ENCODE measurements around the gene CNDP1.
A peak's percentile ranks its signal among the peaks of the same experiment; 100 is the strongest.
"Not testable (repeated sequence)": the region's sequence is repeated elsewhere in the genome, so short reads cannot be mapped to it uniquely, and the experiment has no call there.

CNDP1 gene

DNA sequence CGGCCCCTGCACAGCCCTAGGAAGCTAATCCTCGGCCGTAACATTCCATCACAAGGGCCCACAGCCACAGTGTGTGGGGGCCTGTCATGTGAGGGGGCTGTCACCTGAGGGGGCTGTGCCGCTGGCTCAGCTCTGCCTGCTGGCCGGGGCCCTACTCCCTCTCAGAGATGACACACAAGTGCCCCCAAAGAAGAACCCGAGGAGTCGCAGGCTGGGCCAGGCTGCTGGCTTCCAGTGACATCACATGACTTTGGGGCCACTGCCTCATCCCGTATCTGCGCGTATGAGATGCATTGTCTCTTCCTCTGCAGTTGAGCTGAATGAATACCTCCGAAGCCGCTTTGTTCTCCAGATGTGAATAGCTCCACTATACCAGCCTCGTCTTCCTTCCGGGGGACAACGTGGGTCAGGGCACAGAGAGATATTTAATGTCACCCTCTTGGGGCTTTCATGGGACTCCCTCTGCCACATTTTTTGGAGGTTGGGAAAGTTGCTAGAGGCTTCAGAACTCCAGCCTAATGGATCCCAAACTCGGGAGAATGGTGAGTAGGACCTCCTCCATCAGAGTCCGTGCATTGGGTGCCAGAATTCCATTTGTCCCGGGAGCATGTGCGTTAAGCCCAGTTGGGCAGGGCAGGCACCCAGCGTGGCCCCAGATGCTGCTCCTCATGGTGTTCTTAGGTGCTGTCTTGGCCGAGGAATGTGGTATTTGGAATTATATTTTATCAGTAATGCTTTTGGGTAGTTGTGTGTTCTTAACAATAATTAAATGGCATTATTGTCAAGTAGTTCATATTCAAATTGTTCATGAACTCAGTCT lies at the start of gene CNDP1:
Gene CNDP1 (plus strand): TSS at position 351 of the 820 bp plus-strand sequence. CDS start 168 bp downstream, at position 519.
- DNase-seq (ENCODE audit: low read depth) = no peak

GRCh38 chr18:74486119-74486849 lies 48.0 kb upstream of the CNDP1 start:
- DNase-seq (ENCODE audit: low read depth) = no peak

- no peak for DNase-seq (ENCODE audit: low read depth)
These were observed 45.9 kb upstream of the CNDP1 start for GRCh38 chr18:74488354-74488753.

DNA sequence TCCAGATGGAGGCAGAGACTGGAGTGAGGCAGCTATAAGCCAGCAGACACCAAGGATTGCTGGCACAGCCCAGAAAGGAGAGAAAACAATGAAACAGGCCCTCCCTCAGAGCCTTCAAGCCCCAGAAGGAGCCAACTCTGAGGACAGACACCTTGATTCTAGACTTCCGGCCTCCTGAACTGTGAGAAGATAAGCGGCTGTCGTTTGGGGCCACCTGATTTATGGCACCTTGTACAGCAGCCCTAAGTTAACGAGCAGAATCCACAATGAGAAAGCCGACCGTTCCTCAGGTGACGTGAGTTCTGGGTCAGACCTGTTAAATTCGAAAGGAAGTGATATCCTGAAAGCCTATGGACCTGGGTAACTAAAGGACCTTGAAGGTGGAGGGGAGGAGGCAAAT lies 45.4 kb upstream of the CNDP1 start:
- DNase-seq (ENCODE audit: low read depth) = no peak

DNA sequence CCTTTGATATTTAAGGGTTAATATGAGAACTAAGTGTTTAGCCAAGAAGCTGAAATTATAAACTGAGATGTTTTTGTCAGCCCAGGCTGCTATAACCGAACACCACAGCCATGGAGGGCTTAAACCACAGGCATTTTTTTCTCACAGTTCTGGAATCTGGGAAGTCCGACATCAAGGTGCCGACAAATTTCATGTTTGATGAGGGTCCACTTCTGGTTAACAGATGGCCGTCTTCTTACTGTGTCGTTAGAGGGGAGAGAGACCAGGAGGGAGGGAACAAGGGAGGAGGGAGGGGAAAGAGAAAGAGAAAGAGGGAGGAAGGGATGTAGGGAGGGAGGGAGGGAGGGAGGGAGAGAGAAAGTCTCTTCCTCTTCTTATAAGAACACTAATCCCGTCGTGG lies 44.6 kb upstream of the CNDP1 start:
- DNase-seq (ENCODE audit: low read depth) = no peak

DNA sequence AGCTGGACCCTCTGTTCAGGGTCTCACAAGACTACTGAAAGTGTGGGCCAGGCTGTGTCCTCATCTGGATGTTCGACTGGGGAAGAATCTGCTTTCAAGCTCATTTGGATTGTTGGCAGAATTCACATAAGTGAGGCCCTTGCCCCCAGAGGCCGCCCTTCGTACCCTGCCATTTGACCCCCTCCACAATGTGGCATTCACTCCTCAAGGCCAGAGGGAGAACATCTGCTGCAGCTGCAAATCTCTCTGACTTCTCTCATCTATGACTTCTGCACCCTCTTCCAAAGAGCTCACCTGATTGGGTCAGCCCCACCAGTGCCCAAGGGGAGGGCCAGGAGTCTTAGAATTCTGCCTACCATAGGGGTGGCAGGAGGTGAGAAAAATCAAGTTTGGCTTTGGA lies 42.0 kb upstream of the CNDP1 start:
- DNase-seq (ENCODE audit: low read depth) = no peak

GRCh38 chr18:74493689-74494088 lies 40.6 kb upstream of the CNDP1 start:
- DNase-seq (ENCODE audit: low read depth) = peak; percentile 16

DNA sequence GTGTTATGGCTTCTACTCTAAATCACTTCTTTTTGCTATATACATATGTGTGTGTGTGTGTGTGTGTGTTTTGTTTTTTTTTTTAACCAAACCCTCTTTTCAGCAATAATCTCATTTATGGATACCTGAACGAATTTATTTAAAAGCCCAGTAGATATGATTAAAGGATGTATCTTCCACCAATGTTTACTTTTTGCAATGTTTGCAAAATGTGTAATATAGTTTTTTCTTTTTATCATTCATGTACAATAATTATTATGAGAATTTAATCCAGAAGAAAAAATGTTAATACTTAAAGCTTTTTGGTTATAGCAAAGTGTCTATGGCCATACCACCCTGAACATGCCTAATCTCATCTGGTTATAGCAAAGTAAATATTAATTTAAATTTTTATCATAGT lies 39.8 kb upstream of the CNDP1 start:
- no peak for DNase-seq (ENCODE audit: low read depth)

DNA sequence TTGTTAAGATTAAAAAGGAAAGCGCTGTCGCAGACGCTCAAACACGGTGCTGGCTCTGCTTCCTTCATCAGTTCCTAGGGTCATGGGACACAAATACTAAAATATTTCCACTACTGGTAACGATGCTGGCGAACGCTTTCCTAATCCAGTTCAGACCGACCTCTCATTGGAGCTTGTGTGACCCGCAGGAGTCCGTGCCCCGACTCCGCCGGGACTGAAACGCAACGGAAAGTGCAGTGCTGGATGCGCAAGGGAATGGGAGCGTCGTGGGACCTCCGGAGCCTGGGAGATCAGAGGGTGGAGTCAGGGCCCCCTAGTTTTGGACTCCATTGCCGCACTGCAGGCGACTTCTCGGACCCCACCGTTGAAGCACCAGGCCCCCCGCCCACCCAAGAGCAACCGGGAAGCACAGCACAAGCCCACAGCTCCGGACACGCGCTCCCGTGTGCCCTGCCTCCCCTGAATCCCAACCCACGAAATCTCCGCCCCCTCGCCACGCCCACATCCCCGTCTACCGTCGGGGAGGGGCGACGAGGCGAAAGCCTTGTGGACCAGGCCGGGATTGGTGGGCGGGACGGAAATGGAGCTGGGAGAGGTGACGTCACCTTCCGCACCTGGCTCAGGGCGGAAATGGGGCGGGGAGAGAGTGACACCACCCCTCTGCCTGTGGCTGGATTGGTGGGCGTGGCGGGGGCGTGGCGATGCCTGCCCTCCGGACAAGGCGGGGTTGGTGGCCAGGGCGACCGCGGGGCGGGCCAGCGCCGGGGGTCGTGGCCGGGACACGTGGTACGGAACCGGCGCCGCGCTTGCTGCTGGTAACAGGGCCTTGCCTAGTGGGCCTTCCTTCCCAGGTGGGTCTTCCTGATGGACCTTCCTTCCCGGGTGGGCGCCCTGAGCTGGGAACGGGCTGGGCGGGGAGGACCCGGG lies 38.5 kb upstream of the CNDP1 start, which contains the start of gene CNDP2:
Gene CNDP2 (plus strand): TSS at position 783 of the 927 bp plus-strand sequence. CDS start 3,611 bp downstream, outside the sequence.
- peak; percentile 99 for DNase-seq (ENCODE audit: low read depth)

GRCh38 chr18:74496508-74497323 lies 37.6 kb upstream of the CNDP1 start:
- peak; percentile 13 for DNase-seq (ENCODE audit: low read depth)

- DNase-seq (ENCODE audit: low read depth) = no peak
These were observed 37.0 kb upstream of the CNDP1 start for GRCh38 chr18:74497324-74497676.

GRCh38 chr18:74497778-74498177 lies 36.5 kb upstream of the CNDP1 start:
- DNase-seq (ENCODE audit: low read depth) = no peak

DNA sequence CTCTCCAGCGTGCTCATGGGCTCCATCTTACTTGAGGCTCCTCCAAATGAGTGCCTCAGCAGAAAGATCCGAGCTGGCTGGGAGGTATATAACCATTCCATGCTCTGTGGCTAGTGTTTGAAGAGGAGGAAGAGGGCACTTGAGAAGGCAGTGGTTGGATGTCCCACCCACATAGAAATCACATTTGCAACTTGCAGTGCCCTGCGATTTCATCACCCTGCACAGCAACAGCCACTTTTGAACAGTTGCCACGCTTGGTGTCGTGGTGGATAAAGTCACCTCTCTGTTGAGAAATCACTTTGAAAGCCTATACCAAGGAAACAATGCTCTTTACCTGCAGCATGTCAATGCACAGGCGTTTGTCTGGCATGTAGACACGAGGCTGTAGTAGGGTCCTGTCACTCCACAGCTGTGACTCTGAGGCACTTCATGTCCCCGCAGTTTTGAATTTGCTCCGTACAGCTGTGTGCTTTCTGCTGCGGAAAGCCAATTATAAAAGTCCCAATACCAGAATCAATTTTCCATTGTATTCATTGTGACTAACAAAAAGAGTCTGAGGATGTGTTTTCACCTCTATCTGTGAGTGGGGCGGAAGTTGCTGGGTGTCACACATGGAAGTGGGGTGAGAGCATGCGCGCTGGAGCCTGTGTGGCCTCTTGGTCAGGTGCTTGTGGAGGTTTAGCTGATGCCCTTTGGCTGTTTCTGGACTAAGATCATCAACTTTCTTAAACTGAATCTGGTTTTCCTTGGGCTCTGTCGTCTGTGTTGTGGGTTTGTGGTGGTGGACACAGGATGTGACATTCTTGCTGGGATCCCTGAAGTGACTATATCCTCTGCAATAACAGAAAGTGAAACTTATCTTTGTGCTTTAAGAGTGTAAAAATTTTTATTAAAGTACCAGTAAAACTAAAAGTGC lies 35.3 kb upstream of the CNDP1 start:
- peak; percentile 64 for DNase-seq (ENCODE audit: low read depth)

DNA sequence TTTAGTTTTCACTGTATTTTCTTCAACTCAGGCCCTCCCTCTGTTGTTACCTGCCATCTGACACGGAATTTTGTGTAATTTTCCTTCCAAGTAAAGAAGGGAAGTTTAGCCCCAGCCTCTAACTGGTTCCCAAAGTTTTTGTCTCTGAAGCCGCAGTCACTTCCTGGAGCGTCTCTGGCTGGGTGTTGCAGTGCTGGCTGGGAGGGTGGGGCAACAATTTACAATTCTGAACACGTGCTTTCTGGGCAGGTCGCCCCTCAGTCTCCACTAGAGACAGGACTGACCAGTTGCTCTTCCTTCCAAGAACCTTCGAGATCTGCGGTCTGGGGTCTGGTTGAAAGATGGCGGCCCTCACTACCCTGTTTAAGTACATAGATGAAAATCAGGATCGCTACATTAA lies 34.7 kb upstream of the CNDP1 start:
- DNase-seq (ENCODE audit: low read depth) = peak; percentile 14

DNA sequence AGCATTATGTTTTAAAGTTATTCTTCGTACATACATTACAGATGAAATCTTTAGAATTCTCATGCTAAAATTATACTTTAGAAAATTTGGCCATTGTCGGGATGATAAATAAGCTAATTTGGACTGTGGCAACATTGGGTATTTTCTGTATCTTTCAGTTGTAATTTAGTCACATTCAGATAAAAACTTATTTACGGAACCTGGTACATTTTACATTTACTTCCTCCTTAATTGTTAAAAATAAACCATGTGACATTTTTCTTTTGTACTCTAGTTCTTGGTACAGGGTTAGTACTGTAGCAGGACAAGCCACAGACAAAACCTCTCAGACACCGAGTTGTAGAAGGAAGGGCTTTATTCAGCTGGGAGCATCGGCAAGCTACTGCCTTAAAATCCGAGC lies 33.9 kb upstream of the CNDP1 start:
- DNase-seq (ENCODE audit: low read depth) = no peak

DNA sequence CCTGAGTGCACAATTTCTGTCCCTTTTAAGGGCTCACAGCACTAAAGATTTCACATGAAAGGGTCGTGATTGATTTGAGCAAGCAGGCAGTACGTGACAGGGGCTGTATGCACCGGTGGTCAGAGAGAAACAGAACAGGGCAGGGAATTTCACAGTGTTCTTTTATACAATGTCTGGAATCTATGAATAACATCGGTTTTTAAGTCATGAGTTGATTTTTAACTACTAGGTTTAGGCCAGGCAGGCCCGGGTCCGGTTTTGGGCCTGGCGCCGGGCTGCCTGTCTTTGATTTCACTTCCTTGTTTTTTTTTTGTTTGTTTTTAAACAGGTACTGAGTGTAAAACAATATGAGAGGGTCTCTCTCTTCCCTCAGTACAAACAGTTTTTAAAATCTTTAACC lies 33.5 kb upstream of the CNDP1 start:
- not testable (repeated sequence) for DNase-seq (ENCODE audit: low read depth)

- DNase-seq (ENCODE audit: low read depth) = no peak
These were observed 32.9 kb upstream of the CNDP1 start for GRCh38 chr18:74501386-74501785.

GRCh38 chr18:74503137-74503536 lies 31.2 kb upstream of the CNDP1 start:
- no peak for DNase-seq (ENCODE audit: low read depth)

- no peak for DNase-seq (ENCODE audit: low read depth)
These were observed 28.5 kb upstream of the CNDP1 start for GRCh38 chr18:74505776-74506175.

- no peak for DNase-seq (ENCODE audit: low read depth)
These were observed 27.7 kb upstream of the CNDP1 start for GRCh38 chr18:74506448-74507084.
